Kidney (tissue), 14 donors: ENCODE data around the gene BCL2L15. TPM values are rescaled to one million over a fixed set of nuclear protein-coding genes. Genes with fewer than 3 reads are reported as not detected.

Experiments used
- DNase-seq, 5 donors: peaks; one replicate each; pipeline ENCODE4 v3.0.0-alpha.2; 2013 to 2020
- FAIRE-seq: peaks from 2 replicates; lab custom pipeline; 2012; peaks lifted over from hg19 to GRCh38; lab: Jason Lieb, UNC
- H3K27ac ChIP-seq, 2 donors: one replicate each; pipeline ENCODE4 v1.7.0; 2013; ENCODE audit warnings: low read depth in 2 of 2, low read length in 2 of 2, inconsistent platforms in 1 of 2
- H3K27me3 ChIP-seq: one replicate; pipeline ENCODE4 v1.7.1; 2013; ENCODE audit warnings: low read length, inconsistent platforms; ENCODE audit not compliant: control insufficient read depth, insufficient read depth
- H3K36me3 ChIP-seq, 3 donors: one replicate each; pipeline versions ENCODE4 v1.7.0 to v1.7.1; 2013; ENCODE audit warnings: low read length in 3 of 3, control low read depth in 1 of 3, inconsistent platforms in 1 of 3; ENCODE audit not compliant: insufficient read depth in 3 of 3, control insufficient read depth in 2 of 3
- H3K4me1 ChIP-seq, 3 donors: one replicate each; pipeline versions ENCODE4 v1.7.0 to v1.7.1; 2013; ENCODE audit warnings: low read length in 3 of 3, inconsistent platforms in 1 of 3, low read depth in 1 of 3; ENCODE audit not compliant: control insufficient read depth in 2 of 3, insufficient read depth in 2 of 3
- H3K4me3 ChIP-seq, 3 donors: one replicate each; pipeline versions ENCODE4 v1.7.0 to v1.8.1; 2013; ENCODE audit warnings: low read length in 3 of 3, control low read depth in 1 of 3, inconsistent platforms in 1 of 3
- H3K9ac ChIP-seq, 3 donors: one replicate each; pipeline versions ENCODE4 v1.7.0 to v1.7.1; 2013; ENCODE audit warnings: low read length in 3 of 3, control low read depth in 1 of 3, inconsistent platforms in 1 of 3
- H3K9me3 ChIP-seq, 3 donors: one replicate each; pipeline versions ENCODE4 v1.7.0 to v1.7.1; 2013; ENCODE audit warnings: low read length in 3 of 3, control low read depth in 1 of 3, inconsistent platforms in 1 of 3; ENCODE audit not compliant: control insufficient read depth in 2 of 3, insufficient read depth in 1 of 3
- intact Hi-C: fragments of 100-400 bp; cut with DNase I; formaldehyde crosslinking; loops from one replicate; pipeline ENCODE4 v1.11.1; 2022
- polyA plus RNA-seq: library from polyadenylated mRNA; stranded (reverse); fragments of 350-450 nt; fragmentation: Illumina TruSeq; extraction: RNeasy Lipid Tissue Mini Kit (QIAGEN cat#74804); gene quantifications from one replicate; pipeline ENCODE4 v1.2.3, GENCODE V29; 2014; ENCODE audit warnings: low read depth, low replicate concordance; ENCODE audit not compliant: insufficient read depth
- total RNA-seq: library from RNA; stranded (reverse); fragmentation: NEBNext Ultra II Directional; extraction: Animal tissue kit (Norgen Biotek cat#: 25700); gene quantifications from one replicate; pipeline ENCODE4 v1.2.1, GENCODE V29; 2021
- TF ChIP-seq, protein P1 (sequence below): IDR thresholded peaks from 3 replicates; pipeline ENCODE4 v1.5.1; 2012; ENCODE audit warnings: mild to moderate bottlenecking, moderate library complexity, borderline replicate concordance; ENCODE audit not compliant: insufficient read depth; ENCODE audit errors: extremely low read depth
- donor health status: control.
- donor health status: control.
- donor health status: control.
- donor health status: control.
- donor health status: control.
- donor health status: DM: yes; HTN: yes; CAD: no.
- donor health status: Normal renal cell carcinoma (clear cell type).

Gene BCL2L15
- total and polyA plus RNA-seq, 2 donors from 2014 or later, result 2.2 to 34.3 TPM

DNA sequence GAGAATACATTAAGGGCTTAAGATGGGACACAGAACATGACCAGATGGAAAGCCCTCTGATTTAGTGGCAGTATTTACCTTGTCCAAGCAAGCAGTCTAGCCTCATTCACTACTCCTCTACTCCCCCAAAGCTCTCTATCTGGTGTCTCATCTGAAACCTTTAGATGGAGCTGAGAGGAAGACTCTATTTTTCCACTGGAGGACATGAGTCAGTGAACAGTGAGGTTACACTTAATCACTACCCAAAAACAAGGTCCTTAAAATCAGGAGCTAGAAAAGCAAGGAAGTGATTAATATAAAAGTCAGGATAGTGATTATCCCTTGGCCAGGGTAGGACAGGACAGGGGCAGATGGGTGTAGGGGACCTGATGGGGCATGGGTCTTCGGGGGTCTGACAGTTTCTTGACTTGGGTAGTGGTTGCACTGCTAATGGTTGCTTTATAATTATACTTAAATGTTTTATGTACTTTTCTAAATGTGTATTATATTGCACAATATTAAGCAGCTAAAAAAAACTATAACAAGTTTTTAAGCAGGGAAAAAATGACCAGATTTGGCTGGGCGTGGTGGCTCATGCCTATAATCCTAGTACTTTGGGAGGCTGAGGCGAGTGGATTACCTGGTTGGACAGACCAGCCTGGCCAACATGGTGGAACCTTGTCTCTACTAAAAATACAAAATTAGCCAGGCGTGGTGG, 18.8 kb downstream of the BCL2L15 start:
- Histone ChIP-seq H3K9ac (no peak overlapping the region), H3K27ac (no peak overlapping the region), H3K4me3 (no peak overlapping the region), H3K9me3 (no peaks in the 10 kb centered on the region), H3K36me3 (no peaks in the 10 kb centered on the region), H3K27me3 (no peaks in the 10 kb centered on the region), H3K4me1 (no peaks in the 10 kb centered on the region)
- TF ChIP-seq, protein P1, sequence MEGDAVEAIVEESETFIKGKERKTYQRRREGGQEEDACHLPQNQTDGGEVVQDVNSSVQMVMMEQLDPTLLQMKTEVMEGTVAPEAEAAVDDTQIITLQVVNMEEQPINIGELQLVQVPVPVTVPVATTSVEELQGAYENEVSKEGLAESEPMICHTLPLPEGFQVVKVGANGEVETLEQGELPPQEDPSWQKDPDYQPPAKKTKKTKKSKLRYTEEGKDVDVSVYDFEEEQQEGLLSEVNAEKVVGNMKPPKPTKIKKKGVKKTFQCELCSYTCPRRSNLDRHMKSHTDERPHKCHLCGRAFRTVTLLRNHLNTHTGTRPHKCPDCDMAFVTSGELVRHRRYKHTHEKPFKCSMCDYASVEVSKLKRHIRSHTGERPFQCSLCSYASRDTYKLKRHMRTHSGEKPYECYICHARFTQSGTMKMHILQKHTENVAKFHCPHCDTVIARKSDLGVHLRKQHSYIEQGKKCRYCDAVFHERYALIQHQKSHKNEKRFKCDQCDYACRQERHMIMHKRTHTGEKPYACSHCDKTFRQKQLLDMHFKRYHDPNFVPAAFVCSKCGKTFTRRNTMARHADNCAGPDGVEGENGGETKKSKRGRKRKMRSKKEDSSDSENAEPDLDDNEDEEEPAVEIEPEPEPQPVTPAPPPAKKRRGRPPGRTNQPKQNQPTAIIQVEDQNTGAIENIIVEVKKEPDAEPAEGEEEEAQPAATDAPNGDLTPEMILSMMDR, result no peak
- intact Hi-C loops, result no loop called here
- no peak for FAIRE-seq
- no peak for DNase-seq

DNA sequence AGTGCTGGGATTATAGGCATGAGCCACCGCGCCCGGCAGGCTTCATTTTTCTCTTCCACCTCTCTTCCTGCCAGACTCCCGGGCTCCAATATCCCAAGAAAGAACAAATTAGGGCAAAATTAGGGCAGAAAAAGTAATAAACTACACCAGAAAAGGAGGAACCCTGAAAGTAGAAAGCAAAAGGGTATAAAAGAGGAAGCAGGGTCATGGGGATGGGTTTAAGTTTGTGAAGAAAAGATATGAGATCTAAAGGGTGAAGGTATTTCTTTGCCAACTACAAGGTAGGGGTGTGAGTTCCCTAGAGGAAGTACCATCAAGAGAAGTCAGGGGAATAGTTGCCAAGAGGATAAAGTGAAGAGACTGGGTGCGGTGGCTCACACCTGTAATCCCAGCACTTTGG, 25.7 kb downstream of the BCL2L15 start:
- Histone ChIP-seq H3K9me3 (no peaks in the 10 kb centered on the region), H3K4me1 (no peaks in the 10 kb centered on the region), H3K27me3 (no peaks in the 10 kb centered on the region), H3K9ac (no peak overlapping the region), H3K36me3 (no peaks in the 10 kb centered on the region), H3K27ac (no peak overlapping the region), H3K4me3 (no peak overlapping the region)
- FAIRE-seq (no peak), DNase-seq (no peak)
- intact Hi-C loops, result no loop called here
- TF ChIP-seq, protein P1, result no peak

DNA sequence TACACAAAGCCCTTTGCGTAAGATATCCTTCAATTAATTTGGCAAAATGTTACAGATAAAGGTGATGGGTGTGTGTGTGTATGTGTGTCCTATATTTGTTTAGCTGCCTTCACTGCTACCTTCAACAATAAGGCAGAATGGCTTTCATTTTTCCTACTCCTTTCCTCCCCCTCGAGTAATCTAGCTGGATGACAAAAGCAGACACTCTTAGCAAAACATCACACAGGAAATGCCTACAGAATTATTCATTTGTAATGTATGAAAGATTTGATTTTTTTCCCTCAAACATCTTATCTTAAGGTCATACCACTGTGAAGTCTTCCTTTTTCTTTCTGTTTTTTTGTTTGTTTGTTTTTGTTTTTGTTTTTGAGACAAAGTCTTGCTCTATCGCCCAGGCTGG, 26.5 kb downstream of the BCL2L15 start:
- Histone ChIP-seq H3K36me3 (no peaks in the 10 kb centered on the region), H3K27ac (no peak overlapping the region), H3K27me3 (no peaks in the 10 kb centered on the region), H3K9me3 (no peaks in the 10 kb centered on the region), H3K9ac (no peak overlapping the region), H3K4me1 (no peaks in the 10 kb centered on the region), H3K4me3 (no peak overlapping the region)
- intact Hi-C loops, result no loop called here
- FAIRE-seq, result no peak
- TF ChIP-seq, protein P1, result no peak
- DNase-seq, result no peak
